Lung (tissue), 12 donors: ENCODE data around the gene CD164L2. TPM values are rescaled to one million over a fixed set of nuclear protein-coding genes. Genes with fewer than 3 reads are reported as not detected.

ENCODE experiments used
- ATAC-seq: fragments of 200-7000 bp; cut with Tn5 transposase; one replicate; pipeline ENCODE4 v1.9.1; 2020; ENCODE audit warnings: moderate number of reproducible peaks; ENCODE audit not compliant: insufficient read depth, low FRiP score
- DNase-seq, 3 donors: peaks; one replicate each; pipeline ENCODE4 v3.0.0-alpha.2; 2013 to 2017
- H3K27ac ChIP-seq, 2 donors: one replicate each; pipeline ENCODE4 v1.5.1; 2013; ENCODE audit warnings: mild to moderate bottlenecking in 2 of 2, moderate library complexity in 2 of 2, control low read depth in 1 of 2, inconsistent platforms in 1 of 2, low read depth in 1 of 2, low read length in 1 of 2
- H3K27me3 ChIP-seq, 3 donors: one replicate each; pipeline ENCODE4 v1.5.1; 2013; ENCODE audit warnings: low read length in 2 of 3; ENCODE audit not compliant: control insufficient read depth in 3 of 3, insufficient read depth in 3 of 3
- H3K36me3 ChIP-seq, 4 donors: one replicate each; pipeline ENCODE4 v1.5.1; 2013; ENCODE audit warnings: low read length in 4 of 4, mild to moderate bottlenecking in 1 of 4, moderate library complexity in 1 of 4; ENCODE audit not compliant: control insufficient read depth in 4 of 4, insufficient read depth in 4 of 4
- H3K4me1 ChIP-seq, 5 donors: one replicate each; pipeline ENCODE4 v1.5.1; 2013; ENCODE audit warnings: low read length in 5 of 5, mild to moderate bottlenecking in 2 of 5, moderate library complexity in 1 of 5; ENCODE audit not compliant: control insufficient read depth in 5 of 5, insufficient read depth in 5 of 5
- H3K4me3 ChIP-seq: one replicate; pipeline ENCODE4 v1.5.1; 2013; ENCODE audit warnings: mild to moderate bottlenecking, control low read depth, moderate library complexity
- H3K9ac ChIP-seq, 2 donors: one replicate each; pipeline ENCODE4 v1.5.1; 2013; ENCODE audit warnings: low read length in 2 of 2, control low read depth in 1 of 2; ENCODE audit not compliant: insufficient read depth in 1 of 2
- H3K9me3 ChIP-seq, 4 donors: one replicate each; pipeline ENCODE4 v1.5.1; 2013; ENCODE audit warnings: low read length in 3 of 4, mild to moderate bottlenecking in 1 of 4, moderate library complexity in 1 of 4; ENCODE audit not compliant: control insufficient read depth in 4 of 4, insufficient read depth in 3 of 4
- CTCF ChIP-seq: IDR thresholded peaks from 2 replicates; pipeline ENCODE4 v1.5.1; 2012; ENCODE audit warnings: mild to moderate bottlenecking; ENCODE audit errors: control extremely low read depth, extremely low read depth
- WGBS, 2 donors: extraction: QIAGEN DNeasy Blood & Tissue Kit; methylation state at CpG; one replicate each; pipeline ENCODE4 v1.1.7; 2013; 5-methylcytosine and 5-hydroxymethylcytosine counted together
- polyA plus RNA-seq, 2 donors: library from polyadenylated mRNA; stranded (reverse); fragments of 200-250 nt; gene quantifications; one replicate each; pipeline ENCODE4 v1.2.1, GENCODE V29; 2013
- total RNA-seq, 2 donors: library from RNA; depleted of rRNA in 1 of 2; stranded (reverse); fragments of >200 nt in 1 of 2; gene quantifications; one replicate each; pipeline ENCODE4 v1.2.1, GENCODE V29; 2014 to 2021
- donor health status: control.
- donor health status: control.
- donor health status: Bipolar disorder and iron deficiency.
- donor health status: healthy.
- donor health status: DM: yes; HTN: yes; CAD: no.

CD164L2 gene
- total and polyA plus RNA-seq, 4 donors = 6.3 to 19.8 (median 8.9) TPM

DNA sequence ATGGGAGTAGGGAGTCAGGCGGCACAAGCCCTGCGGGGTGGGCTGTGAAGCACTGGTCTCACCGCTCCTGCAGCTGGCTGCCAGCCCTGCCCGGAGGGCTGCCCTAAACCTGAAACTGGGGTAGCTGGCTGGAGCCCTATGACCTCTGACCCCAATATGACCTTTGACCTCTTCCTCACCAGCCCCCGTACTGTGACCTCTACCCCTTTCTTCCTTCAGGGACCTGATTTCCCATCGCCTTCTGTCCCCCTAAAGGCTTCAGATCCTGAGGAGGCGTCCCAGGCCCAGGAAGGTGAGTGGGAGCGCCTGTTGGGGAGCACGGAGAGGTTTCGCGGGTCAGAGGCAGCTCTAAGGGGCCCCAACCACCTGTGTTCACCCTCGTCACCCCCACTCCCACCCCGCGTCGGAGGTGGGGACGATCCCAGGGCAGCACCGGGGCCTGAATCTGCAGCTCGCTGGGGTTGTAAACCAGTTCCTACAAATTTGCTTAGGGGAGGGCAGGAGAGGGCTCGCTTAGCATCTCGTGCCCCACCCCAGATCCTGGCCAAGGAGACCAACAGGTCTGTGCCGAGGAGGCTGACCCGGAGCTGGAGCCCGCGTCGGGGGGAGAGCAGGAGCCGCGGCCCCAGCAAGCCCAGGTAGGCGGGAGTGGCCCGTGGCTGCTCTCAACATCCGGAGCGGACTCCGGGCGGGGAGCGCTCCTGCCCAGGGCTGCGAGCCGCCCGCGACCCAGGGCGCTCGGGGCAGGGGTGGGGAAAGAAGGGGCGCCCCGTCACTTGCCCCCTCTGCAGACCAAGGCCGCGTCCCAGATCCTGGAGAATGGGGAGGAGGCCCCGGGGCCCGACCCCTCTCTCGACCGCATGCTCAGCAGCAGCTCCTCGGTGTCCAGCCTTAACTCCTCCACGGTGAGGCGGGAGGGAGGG lies 34.0 kb downstream of the CD164L2 start:
- no peak overlapping the region for H3K27ac ChIP-seq
- TF ChIP-seq CTCF = no peak

GRCh38 chr1:27346991-27347624 lies 36.0 kb downstream of the CD164L2 start:
- no peak for ATAC-seq
- no peak for DNase-seq
- 85 to 89% methylated on average over 14 of the region's 14 CpGs for WGBS, 2 donors

More for the DNA sequence above, 34.0 kb downstream of the CD164L2 start:
- 33 to 53% methylated on average over 42 to 51 of the region's 51 CpGs for WGBS, 2 donors
- Histone ChIP-seq H3K27me3 (peaks cover 0 to 15% (median 0%) of the 10 kb centered on the region in 3 donors), H3K9me3 (no peaks in the 10 kb centered on the region), H3K36me3 (peaks cover 0 to 15% (median 0%) of the 10 kb centered on the region in 4 donors), H3K4me3 (peak overlapping the region; percentile 20), H3K4me1 (peaks cover 0 to 22% (median 5%) of the 10 kb centered on the region in 5 donors), H3K9ac (no peak overlapping the region)
- ATAC-seq (peak; percentile 67), DNase-seq (peak in 1 of 3 donors; percentile 38)

DNA sequence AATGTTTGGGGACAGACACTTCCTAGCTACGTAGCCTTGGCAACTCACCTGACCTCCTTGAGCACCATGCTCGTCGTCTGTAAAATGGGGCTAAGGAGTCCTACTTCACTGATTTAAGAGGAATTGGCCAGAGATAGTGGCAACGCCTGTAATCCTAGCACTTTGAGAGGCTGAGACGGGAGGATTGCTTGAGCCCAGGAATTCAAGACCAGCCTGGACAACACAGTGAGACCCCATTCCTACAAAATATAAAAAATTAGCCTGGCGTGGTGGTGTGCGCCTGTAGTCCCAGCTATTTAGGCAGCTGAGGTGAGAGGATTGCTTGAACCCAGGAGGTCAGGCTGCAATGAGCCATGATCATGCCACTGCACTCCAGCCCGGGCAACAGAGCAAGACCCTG lies 36.8 kb downstream of the CD164L2 start:
- Histone ChIP-seq H3K27me3 (peaks cover 0 to 15% (median 0%) of the 10 kb centered on the region in 3 donors), H3K4me1 (peaks cover 0 to 27% (median 9%) of the 10 kb centered on the region in 5 donors), H3K9me3 (no peaks in the 10 kb centered on the region), H3K36me3 (peaks cover 0 to 2% (median 0%) of the 10 kb centered on the region in 4 donors), H3K4me3 (no peak overlapping the region), H3K27ac (no peak overlapping the region), H3K9ac (no peak overlapping the region)
- ATAC-seq = no peak
- 89 to 95% methylated on average over 8 of the region's 8 CpGs for WGBS, 2 donors
- no peak for DNase-seq
- TF ChIP-seq CTCF = no peak

More at GRCh38 chr1:27346991-27347624, 36.0 kb downstream of the CD164L2 start:
- Histone ChIP-seq H3K4me3 (no peak overlapping the region), H3K36me3 (peaks cover 0 to 4% (median 0%) of the 10 kb centered on the region in 4 donors), H3K9ac (no peak overlapping the region), H3K9me3 (no peaks in the 10 kb centered on the region), H3K27me3 (peaks cover 0 to 15% (median 0%) of the 10 kb centered on the region in 3 donors), H3K4me1 (peaks cover 0 to 22% (median 9%) of the 10 kb centered on the region in 5 donors), H3K27ac (no peak overlapping the region)
- TF ChIP-seq CTCF = no peak
